ENCODE results near the gene RCCD1. TPM values are rescaled to one million over a fixed set of nuclear protein-coding genes. Genes with fewer than 3 reads are reported as not detected.

RCCD1 gene
- total RNA-seq, 1 experiment from 2014 or later, result 27.5 TPM

GRCh38 chr15:90933301-90933700, 21.4 kb upstream of the RCCD1 start:
- Histone ChIP-seq H3K27me3 (no peaks in the 10 kb centered on the region), H3K4me3 (no peak overlapping the region), H3K9me3 (no peaks in the 10 kb centered on the region), H3K36me3 (peaks cover 22% of the 10 kb centered on the region)
- DNase-seq, result no peak

- peak; percentile 81 for DNase-seq
- no peaks in the 10 kb centered on the region for H3K27me3 ChIP-seq
- H3K9me3 ChIP-seq, result no peaks in the 10 kb centered on the region
- peaks cover 30% of the 10 kb centered on the region for H3K36me3 ChIP-seq
- peak overlapping the region; percentile 75 for H3K4me3 ChIP-seq
Measured at GRCh38 chr15:90934256-90934948, 20.3 kb upstream of the RCCD1 start.

- DNase-seq, result peak; percentile 88
- H3K27me3 ChIP-seq, result no peaks in the 10 kb centered on the region
- no peaks in the 10 kb centered on the region for H3K9me3 ChIP-seq
- peak within 1 kb of the TSS; percentile 75 for H3K4me3 ChIP-seq
- peaks cover 38% of the 10 kb centered on the region for H3K36me3 ChIP-seq
Measured at GRCh38 chr15:90934949-90935751, 19.5 kb upstream of the RCCD1 start, which contains the start of gene UNC45A. TSS of gene UNC45A (plus strand) at chr15:90935285. CDS start at chr15:90935325, 40 bp downstream.

- no peak for DNase-seq
- Histone ChIP-seq H3K27me3 (no peaks in the 10 kb centered on the region), H3K36me3 (peaks cover 48% of the 10 kb centered on the region), H3K4me3 (no peak overlapping the region), H3K9me3 (no peaks in the 10 kb centered on the region)
Measured at GRCh38 chr15:90936823-90937222, 17.9 kb upstream of the RCCD1 start.

GRCh38 chr15:90938261-90938660, 16.4 kb upstream of the RCCD1 start:
- Histone ChIP-seq H3K9me3 (no peaks in the 10 kb centered on the region), H3K36me3 (peaks cover 54% of the 10 kb centered on the region)
- no peak for DNase-seq

GRCh38 chr15:90939756-90940155, 14.9 kb upstream of the RCCD1 start:
- Histone ChIP-seq H3K36me3 (peaks cover 59% of the 10 kb centered on the region), H3K27me3 (no peaks in the 10 kb centered on the region), H3K4me3 (no peak overlapping the region), H3K9me3 (no peaks in the 10 kb centered on the region)
- DNase-seq, result no peak

More at GRCh38 chr15:90938261-90938660, 16.4 kb upstream of the RCCD1 start:
- no peak overlapping the region for H3K4me3 ChIP-seq
- no peaks in the 10 kb centered on the region for H3K27me3 ChIP-seq

- Histone ChIP-seq H3K27me3 (no peaks in the 10 kb centered on the region), H3K4me3 (no peak overlapping the region), H3K36me3 (peaks cover 71% of the 10 kb centered on the region), H3K9me3 (no peaks in the 10 kb centered on the region)
- no peak for DNase-seq
Measured at GRCh38 chr15:90941038-90941437, 13.6 kb upstream of the RCCD1 start.

- DNase-seq, result no peak
- Histone ChIP-seq H3K36me3 (peaks cover 70% of the 10 kb centered on the region), H3K27me3 (no peaks in the 10 kb centered on the region), H3K4me3 (no peak overlapping the region), H3K9me3 (no peaks in the 10 kb centered on the region)
Measured at GRCh38 chr15:90942354-90943120, 12.1 kb upstream of the RCCD1 start.

- Histone ChIP-seq H3K4me3 (no peak overlapping the region), H3K36me3 (peaks cover 69% of the 10 kb centered on the region), H3K27me3 (no peaks in the 10 kb centered on the region), H3K9me3 (no peaks in the 10 kb centered on the region)
- no peak for DNase-seq
Measured at GRCh38 chr15:90945091-90945490, 9.6 kb upstream of the RCCD1 start.

GRCh38 chr15:90946538-90946937, 8.1 kb upstream of the RCCD1 start:
- H3K9me3 ChIP-seq, result no peaks in the 10 kb centered on the region
- DNase-seq, result no peak
- peaks cover 69% of the 10 kb centered on the region for H3K36me3 ChIP-seq
- no peaks in the 10 kb centered on the region for H3K27me3 ChIP-seq
- H3K4me3 ChIP-seq, result no peak overlapping the region

GRCh38 chr15:90946941-90947576, 7.6 kb upstream of the RCCD1 start:
- Histone ChIP-seq H3K36me3 (peaks cover 72% of the 10 kb centered on the region), H3K27me3 (no peaks in the 10 kb centered on the region), H3K9me3 (no peaks in the 10 kb centered on the region), H3K4me3 (no peak overlapping the region)
- no peak for DNase-seq

- Histone ChIP-seq H3K4me3 (no peak overlapping the region), H3K27me3 (no peaks in the 10 kb centered on the region), H3K9me3 (no peaks in the 10 kb centered on the region), H3K36me3 (peaks cover 72% of the 10 kb centered on the region)
- no peak for DNase-seq
Measured at GRCh38 chr15:90947577-90948357, 6.9 kb upstream of the RCCD1 start.

- no peak for DNase-seq
- no peak overlapping the region for H3K4me3 ChIP-seq
- no peaks in the 10 kb centered on the region for H3K9me3 ChIP-seq
- H3K36me3 ChIP-seq, result peaks cover 77% of the 10 kb centered on the region
- no peaks in the 10 kb centered on the region for H3K27me3 ChIP-seq
Measured at GRCh38 chr15:90948506-90948905, 6.2 kb upstream of the RCCD1 start.

- Histone ChIP-seq H3K36me3 (peaks cover 74% of the 10 kb centered on the region), H3K9me3 (no peaks in the 10 kb centered on the region), H3K27me3 (no peaks in the 10 kb centered on the region), H3K4me3 (no peak overlapping the region)
- no peak for DNase-seq
Measured at GRCh38 chr15:90949979-90950675, 4.6 kb upstream of the RCCD1 start.

GRCh38 chr15:90950676-90951075, 4.0 kb upstream of the RCCD1 start:
- no peak overlapping the region for H3K4me3 ChIP-seq
- DNase-seq, result no peak
- no peaks in the 10 kb centered on the region for H3K27me3 ChIP-seq
- H3K36me3 ChIP-seq, result peaks cover 69% of the 10 kb centered on the region
- no peaks in the 10 kb centered on the region for H3K9me3 ChIP-seq

Data from MG63 (cell line).